Adrenal gland (tissue), 12 donors: ENCODE measurements around the gene SFXN5. TPM values are rescaled to one million over a fixed set of nuclear protein-coding genes. Genes with fewer than 3 reads are reported as not detected.
A peak's percentile ranks its signal among the peaks of the same experiment; 100 is the strongest.

ENCODE experiments used
- DNase-seq, 7 donors: peaks; one replicate each; pipeline ENCODE4 v3.0.0-alpha.2; 2019 to 2020
- H3K27ac ChIP-seq, 5 donors: fragments of 200-600 bp; sonication (generic) in 4 of 5; 1 replicate in 3 of 5; 2 replicates in 2 of 5; pipeline versions ENCODE4 v1.5.1 to v1.8.0; 2016 to 2020; ENCODE audit warnings: mild to moderate bottlenecking in 1 of 5
- H3K27me3 ChIP-seq: fragments of 200-600 bp; 2 replicates; pipeline ENCODE4 v1.8.0; 2021
- H3K36me3 ChIP-seq, 2 donors: fragments of 200-600 bp; replicated peaks in 1 of 2; 1 replicate in 1 of 2; 2 replicates in 1 of 2; pipeline versions ENCODE4 v1.5.1 to v1.8.0; 2018 to 2022
- H3K4me1 ChIP-seq, 2 donors: fragments of 200-600 bp; replicated peaks in 1 of 2; 1 replicate in 1 of 2; 2 replicates in 1 of 2; pipeline versions ENCODE4 v1.5.1 to v1.8.0; 2018 to 2021
- H3K4me3 ChIP-seq, 4 donors: fragments of 200-600 bp; sonication (generic) in 3 of 4; one replicate each; pipeline ENCODE4 v1.5.1; 2016 to 2018
- H3K9me3 ChIP-seq, 3 donors: fragments of 200-600 bp; sonication (generic) in 1 of 3; replicated peaks in 1 of 3; 1 replicate in 2 of 3; 2 replicates in 1 of 3; pipeline versions ENCODE4 v1.5.1 to v1.8.0; 2016 to 2021
- CTCF ChIP-seq, 6 experiments: fragments of 450-650 bp in 4 of 6; fragments of 200-600 bp in 2 of 6; sonication (generic) in 1 of 6; IDR thresholded peaks; 1 replicate in 5 of 6; 2 replicates in 1 of 6; pipeline versions ENCODE4 v1.5.1 to v1.8.0; 2016 to 2021; ENCODE audit warnings: antibody characterized with exemption in 6 of 6, mild to moderate bottlenecking in 2 of 6, moderate library complexity in 1 of 6
- POLR2A ChIP-seq, 2 donors: fragments of 450-650 bp; IDR thresholded peaks; one replicate each; pipeline ENCODE4 v1.6.1; 2017; ENCODE audit warnings: antibody characterized with exemption in 2 of 2, mild to moderate bottlenecking in 2 of 2, moderate library complexity in 1 of 2
- WGBS, 4 donors: extraction: QIAGEN DNeasy Blood & Tissue Kit in 2 of 4; methylation state at CpG; one replicate each; pipeline versions ENCODE4 v1.1.5 to v1.1.7; 2013 to 2017; 5-methylcytosine and 5-hydroxymethylcytosine counted together
- intact Hi-C, 2 donors: fragments of 100-400 bp; cut with DNase I; formaldehyde crosslinking; loops; one replicate each; pipeline versions ENCODE4 v1.14.1 to v1.15.0; 2022 to 2023
- polyA plus RNA-seq, 3 donors: library from polyadenylated mRNA; stranded (reverse); fragments of 200-250 nt in 2 of 3; fragments of 350-450 nt in 1 of 3; fragmentation: Illumina TruSeq in 1 of 3; extraction: RNeasy Lipid Tissue Mini Kit (QIAGEN cat#74804) in 1 of 3; gene quantifications; one replicate each; pipeline ENCODE4 v1.2.3, GENCODE V29; 2013 to 2014
- total RNA-seq, 9 donors: library from RNA; depleted of rRNA in 4 of 9; stranded (reverse); fragments of >200 nt in 4 of 9; fragments of 120-200 nt in 1 of 9; fragmentation: NEBNext Ultra II Directional in 1 of 9; extraction: Animal tissue kit (Norgen Biotek cat#: 25700) in 1 of 9; gene quantifications; one replicate each; pipeline versions ENCODE4 v1.1.0 to v1.2.4, GENCODE V29; 2013 to 2023
- donor health status: healthy with polysubstance abuse.
- donor health status: Bipolar disorder and iron deficiency.
- donor health status: DM: yes; HTN: yes; CAD: no.
- donor health status: DM: no; HTN: no; CAD: no.
- donor health status: DM: no; HTN: no; CAD: no.
- donor health status: DM: yes; HTN: yes; CAD: no.

Gene SFXN5
- total and polyA plus RNA-seq, 12 donors: 12.2 to 56.5 (median 32.7) TPM

GRCh38 chr2:73104933-73105332, 33.4 kb upstream of the SFXN5 start:
- 81 to 98% (median 87%) methylated on average over 3 of the region's 3 CpGs for WGBS, 4 donors
- Histone ChIP-seq H3K27ac (no peak overlapping the region), H3K9me3 (no peaks in the 10 kb centered on the region), H3K4me3 (no peak overlapping the region), H3K4me1 (peaks cover 12 to 36% of the 10 kb centered on the region in 2 donors), H3K27me3 (no peaks in the 10 kb centered on the region), H3K36me3 (no peaks in the 10 kb centered on the region)
- no peak for DNase-seq
- intact Hi-C loops: no loop called here
- TF ChIP-seq POLR2A (IDR thresholded peaks at IDR 0.05) (no peak), CTCF (IDR thresholded peaks at IDR 0.05) (no peak)

- intact Hi-C loops: no loop called here
- Histone ChIP-seq H3K27me3 (no peaks in the 10 kb centered on the region), H3K4me3 (no peak overlapping the region), H3K4me1 (peaks cover 12 to 33% of the 10 kb centered on the region in 2 donors), H3K36me3 (no peaks in the 10 kb centered on the region), H3K27ac (no peak overlapping the region), H3K9me3 (no peaks in the 10 kb centered on the region)
- peak in 6 of 7 donors; percentile 41 to 64 (median 48) for DNase-seq
- TF ChIP-seq POLR2A (IDR thresholded peaks at IDR 0.05): no peak
- 38 to 56% (median 44%) methylated on average over 2 of the region's 2 CpGs for WGBS, 4 donors
Measured at GRCh38 chr2:73103018-73103542, 31.6 kb upstream of the SFXN5 start.

- intact Hi-C loops: no loop called here
- H3K27ac ChIP-seq: no peak overlapping the region
Measured at GRCh38 chr2:73101626-73102256, 30.2 kb upstream of the SFXN5 start.

GRCh38 chr2:73100956-73101355, 29.4 kb upstream of the SFXN5 start:
- intact Hi-C loops: no loop called here
- no peak for DNase-seq
- no peak for TF ChIP-seq POLR2A (IDR thresholded peaks at IDR 0.05)
- no peak for TF ChIP-seq CTCF (IDR thresholded peaks at IDR 0.05)
- peaks cover 0 to 17% of the 10 kb centered on the region in 2 donors for H3K4me1 ChIP-seq
- H3K36me3 ChIP-seq: no peaks in the 10 kb centered on the region
- H3K9me3 ChIP-seq: no peaks in the 10 kb centered on the region
- H3K27me3 ChIP-seq: no peaks in the 10 kb centered on the region
- H3K4me3 ChIP-seq: no peak overlapping the region
- no peak overlapping the region for H3K27ac ChIP-seq
- 91 to 98% (median 95%) methylated on average over 4 of the region's 4 CpGs for WGBS, 4 donors

More at GRCh38 chr2:73101626-73102256, 30.2 kb upstream of the SFXN5 start:
- 87 to 93% (median 89%) methylated on average over 9 to 12 of the region's 12 CpGs for WGBS, 4 donors
- H3K4me1 ChIP-seq: peaks cover under 1 to 20% of the 10 kb centered on the region in 2 donors
- no peaks in the 10 kb centered on the region for H3K27me3 ChIP-seq
- H3K36me3 ChIP-seq: no peaks in the 10 kb centered on the region
- no peak for DNase-seq
- TF ChIP-seq CTCF (IDR thresholded peaks at IDR 0.05) (no peak), POLR2A (IDR thresholded peaks at IDR 0.05) (no peak)
- no peaks in the 10 kb centered on the region for H3K9me3 ChIP-seq
- H3K4me3 ChIP-seq: no peak overlapping the region

- H3K4me3 ChIP-seq: no peak overlapping the region
- H3K27me3 ChIP-seq: no peaks in the 10 kb centered on the region
- intact Hi-C loops: loop anchor here in 1 of 2 donors (5.0 kb wide), 1 partner anchor 43 kb away; no protein-coding TSS in a partner anchor
- H3K4me1 ChIP-seq: peaks cover 0 to 17% of the 10 kb centered on the region in 2 donors
- H3K36me3 ChIP-seq: no peaks in the 10 kb centered on the region
- WGBS, 4 donors: 91 to 100% (median 96%) methylated on average over 3 of the region's 3 CpGs
- H3K27ac ChIP-seq: no peak overlapping the region
- no peak for DNase-seq
- no peaks in the 10 kb centered on the region for H3K9me3 ChIP-seq
- TF ChIP-seq POLR2A (IDR thresholded peaks at IDR 0.05) (no peak), CTCF (IDR thresholded peaks at IDR 0.05) (no peak)
Measured at GRCh38 chr2:73099486-73099885, 28.0 kb upstream of the SFXN5 start.
